Measurements from ENCODE around the gene SDCBP2. TPM values are rescaled to one million over a fixed set of nuclear protein-coding genes. Genes with fewer than 3 reads are reported as not detected.

The SDCBP2 gene
- total and polyA plus RNA-seq, 2 experiments from 2014 or later = 4.2 to 5.5 TPM

GRCh38 chr20:1338096-1338495 is 9.2 kb upstream of the SDCBP2 start:
- Histone ChIP-seq H3K36me3 (ENCODE audit: low read depth) (no peaks in the 10 kb centered on the region), H3K4me3 (no peak overlapping the region), H3F3A (ENCODE audit: insufficient read depth) (peaks cover 15% of the 10 kb centered on the region), H3K27ac (no peak overlapping the region), H3K9ac (no peak overlapping the region), H2AFZ (no peak overlapping the region), H3K9me3 (ENCODE audit: low read depth) (no peaks in the 10 kb centered on the region), H3K79me2 (ENCODE audit: insufficient read depth) (peaks cover 33% of the 10 kb centered on the region), H3K4me1 (ENCODE audit: insufficient read depth) (peaks cover 21% of the 10 kb centered on the region), H3K9me2 (ENCODE audit: insufficient read depth) (no peaks in the 10 kb centered on the region), H4K20me1 (ENCODE audit: insufficient read depth) (no peaks in the 10 kb centered on the region), H3K27me3 (replicated peaks; ENCODE audit: insufficient read depth) (no peaks in the 10 kb centered on the region), H3K4me2 (ENCODE audit: unreplicated experiment) (no peak overlapping the region)
- WGBS, 2 experiments (ENCODE audit: low coverage in 1 of 2, low lambda C conversion rate in 2 of 2, missing lambda C conversion rate in 2 of 2) = 97% methylated on average over 4 to 5 of the region's 5 CpGs
- DNase-seq = no peak
- no peak for TF ChIP-seq EZH2phosphoT487 (IDR thresholded peaks at IDR 0.05; ENCODE audit: insufficient read depth, low read depth)
- TF ChIP-seq EZH2 (IDR thresholded peaks at IDR 0.05; ENCODE audit: insufficient read depth, poor library complexity, severe bottlenecking) = no peak
- in situ Hi-C loops (cut with MboI) = no loop called here

- Histone ChIP-seq H3K4me1 (ENCODE audit: insufficient read depth) (peaks cover 21% of the 10 kb centered on the region), H3K79me2 (ENCODE audit: insufficient read depth) (peaks cover 40% of the 10 kb centered on the region), H3K9me2 (ENCODE audit: insufficient read depth) (no peaks in the 10 kb centered on the region), H3K9ac (no peak overlapping the region), H3F3A (ENCODE audit: insufficient read depth) (peaks cover 11% of the 10 kb centered on the region), H3K27ac (peak overlapping the region; percentile 28; the same call in 1 of the 2 replicates), H3K9me3 (ENCODE audit: low read depth) (no peaks in the 10 kb centered on the region), H2AFZ (0 out of 2 replicates have a peak overlapping the region, but pooled peaks have one; percentile 65), H3K36me3 (ENCODE audit: low read depth) (peaks cover 2% of the 10 kb centered on the region; the same call in 1 of the 2 replicates), H3K4me2 (ENCODE audit: unreplicated experiment) (no peak overlapping the region), H3K27me3 (replicated peaks; ENCODE audit: insufficient read depth) (no peaks in the 10 kb centered on the region), H3K4me3 (no peak overlapping the region; the same call in 1 of the 2 replicates), H4K20me1 (ENCODE audit: insufficient read depth) (no peaks in the 10 kb centered on the region)
- 64 to 68% methylated on average over 5 of the region's 5 CpGs for WGBS, 2 experiments (ENCODE audit: low coverage in 1 of 2, low lambda C conversion rate in 2 of 2, missing lambda C conversion rate in 2 of 2)
- in situ Hi-C loops (cut with MboI) = no loop called here
- TF ChIP-seq EZH2 (IDR thresholded peaks at IDR 0.05; ENCODE audit: insufficient read depth, poor library complexity, severe bottlenecking) = no peak
- TF ChIP-seq EZH2phosphoT487 (IDR thresholded peaks at IDR 0.05; ENCODE audit: insufficient read depth, low read depth) = no peak
- no peak for DNase-seq
Measured at GRCh38 chr20:1337441-1337840, 8.5 kb upstream of the SDCBP2 start.

- no peak for TF ChIP-seq EZH2phosphoT487 (IDR thresholded peaks at IDR 0.05; ENCODE audit: insufficient read depth, low read depth)
- in situ Hi-C loops (cut with MboI) = no loop called here
- Histone ChIP-seq H3K27me3 (replicated peaks; ENCODE audit: insufficient read depth) (no peaks in the 10 kb centered on the region), H2AFZ (peak overlapping the region; percentile 65), H3F3A (ENCODE audit: insufficient read depth) (0 out of 2 replicates have a peak, but pooled peaks cover 7% of the 10 kb centered on the region), H3K4me1 (ENCODE audit: insufficient read depth) (peaks cover 21% of the 10 kb centered on the region), H3K9ac (no peak overlapping the region), H3K9me2 (ENCODE audit: insufficient read depth) (no peaks in the 10 kb centered on the region), H3K79me2 (ENCODE audit: insufficient read depth) (peaks cover 46% of the 10 kb centered on the region), H3K9me3 (ENCODE audit: low read depth) (no peaks in the 10 kb centered on the region), H3K4me2 (ENCODE audit: unreplicated experiment) (peak overlapping the region; percentile 67), H3K4me3 (no peak overlapping the region; the same call in 1 of the 2 replicates), H4K20me1 (ENCODE audit: insufficient read depth) (no peaks in the 10 kb centered on the region), H3K36me3 (ENCODE audit: low read depth) (peaks cover 3% of the 10 kb centered on the region; the same call in 1 of the 2 replicates), H3K27ac (peak overlapping the region; percentile 28; the same call in 1 of the 2 replicates)
- peak; percentile 56 for DNase-seq
- 29 to 31% methylated on average over 14 of the region's 14 CpGs for WGBS, 2 experiments (ENCODE audit: low coverage in 1 of 2, low lambda C conversion rate in 2 of 2, missing lambda C conversion rate in 2 of 2)
Measured at GRCh38 chr20:1336699-1337367, 7.9 kb upstream of the SDCBP2 start.

- Histone ChIP-seq H3K79me2 (ENCODE audit: insufficient read depth) (peaks cover 53% of the 10 kb centered on the region), H3K4me1 (ENCODE audit: insufficient read depth) (peaks cover 18% of the 10 kb centered on the region), H3K27me3 (replicated peaks; ENCODE audit: insufficient read depth) (no peaks in the 10 kb centered on the region), H3F3A (ENCODE audit: insufficient read depth) (0 out of 2 replicates have a peak, but pooled peaks cover 7% of the 10 kb centered on the region), H3K36me3 (ENCODE audit: low read depth) (peaks cover 3% of the 10 kb centered on the region; the same call in 1 of the 2 replicates), H3K9me2 (ENCODE audit: insufficient read depth) (no peaks in the 10 kb centered on the region), H3K4me3 (no peak overlapping the region), H3K9ac (no peak overlapping the region), H3K9me3 (ENCODE audit: low read depth) (no peaks in the 10 kb centered on the region), H2AFZ (no peak overlapping the region), H3K4me2 (ENCODE audit: unreplicated experiment) (peak overlapping the region; percentile 67), H3K27ac (no peak overlapping the region), H4K20me1 (ENCODE audit: insufficient read depth) (no peaks in the 10 kb centered on the region)
- peak; percentile 22 for DNase-seq
- WGBS, 2 experiments (ENCODE audit: low coverage in 1 of 2, low lambda C conversion rate in 2 of 2, missing lambda C conversion rate in 2 of 2) = 79 to 82% methylated on average over 6 of the region's 6 CpGs
- TF ChIP-seq EZH2 (IDR thresholded peaks at IDR 0.05; ENCODE audit: insufficient read depth, poor library complexity, severe bottlenecking) (no peak), EZH2phosphoT487 (IDR thresholded peaks at IDR 0.05; ENCODE audit: insufficient read depth, low read depth) (no peak)
- in situ Hi-C loops (cut with MboI) = no loop called here
Measured at GRCh38 chr20:1335961-1336698, 7.2 kb upstream of the SDCBP2 start.

All from GM23248 (cell line).